GM18526 (cell line): ENCODE results near the gene LGALS1.

Source experiments
- POLR2A ChIP-seq: IDR thresholded peaks from 3 replicates; pipeline ENCODE4 v1.6.1; 2011; ENCODE audit not compliant: insufficient read length; ENCODE audit errors: extremely low read depth

The LGALS1 gene

DNA sequence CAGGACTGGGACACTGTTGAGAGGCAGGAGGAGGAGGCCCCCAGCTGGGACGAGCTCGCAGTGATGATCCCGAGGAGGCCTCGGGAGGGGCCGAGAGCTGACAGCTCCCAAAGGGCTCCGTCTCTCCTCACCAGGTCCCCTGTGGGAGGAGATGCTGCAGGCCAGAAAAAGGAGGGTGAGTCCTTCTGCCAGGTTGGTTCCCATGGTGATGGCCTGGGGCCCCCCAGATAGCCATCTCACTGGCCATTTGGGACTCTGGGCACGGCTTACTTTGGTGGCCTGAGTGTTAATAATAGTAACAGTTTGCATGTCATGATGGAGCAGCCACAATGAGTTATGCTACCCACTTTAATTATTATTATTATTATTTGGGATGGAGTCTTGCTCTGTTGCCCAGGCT is 40.3 kb downstream of the LGALS1 start:
- TF ChIP-seq POLR2A, result no peak

DNA sequence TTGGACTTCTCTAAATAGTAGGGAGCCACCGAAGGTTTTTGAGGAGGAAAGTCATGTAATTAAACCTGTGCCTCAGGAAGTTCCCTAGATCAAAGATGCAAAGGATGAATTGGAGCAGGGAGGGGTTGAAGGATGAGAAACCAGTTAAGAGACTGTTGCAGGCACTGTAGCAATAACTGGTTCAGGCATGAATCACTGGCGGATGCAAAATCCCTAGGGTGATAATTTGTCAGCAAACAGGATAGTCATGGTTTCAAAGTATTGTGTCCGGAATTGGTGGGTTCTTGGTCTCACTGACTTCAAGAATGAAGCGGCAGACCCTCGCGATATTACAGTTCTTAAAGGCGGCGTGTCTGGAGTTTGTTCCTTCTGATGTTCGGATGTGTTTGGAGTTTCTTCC is 41.3 kb downstream of the LGALS1 start:
- no peak for TF ChIP-seq POLR2A

DNA sequence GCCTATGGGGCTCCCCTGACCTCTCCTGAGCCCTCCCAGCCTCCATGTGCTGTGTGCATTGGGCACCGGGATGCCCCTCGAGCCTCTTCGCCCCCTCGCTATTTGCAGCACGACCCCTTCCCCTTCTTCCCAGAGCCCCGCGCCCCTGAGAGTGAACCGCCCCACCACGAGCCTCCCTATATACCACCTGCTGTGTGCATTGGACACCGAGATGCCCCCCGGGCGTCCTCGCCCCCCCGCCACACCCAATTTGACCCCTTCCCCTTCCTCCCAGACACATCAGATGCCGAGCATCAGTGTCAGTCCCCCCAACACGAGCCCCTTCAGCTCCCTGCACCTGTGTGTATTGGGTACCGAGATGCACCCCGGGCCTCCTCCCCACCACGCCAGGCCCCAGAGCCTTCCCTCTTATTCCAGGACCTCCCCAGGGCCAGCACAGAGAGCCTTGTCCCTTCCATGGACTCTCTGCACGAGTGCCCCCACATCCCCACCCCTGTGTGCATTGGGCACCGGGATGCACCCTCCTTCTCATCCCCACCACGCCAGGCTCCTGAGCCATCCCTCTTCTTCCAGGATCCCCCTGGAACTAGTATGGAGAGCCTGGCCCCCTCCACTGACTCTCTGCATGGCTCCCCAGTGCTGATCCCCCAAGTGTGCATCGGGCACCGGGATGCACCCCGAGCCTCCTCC is 50.3 kb downstream of the LGALS1 start:
- TF ChIP-seq POLR2A, result no peak

DNA sequence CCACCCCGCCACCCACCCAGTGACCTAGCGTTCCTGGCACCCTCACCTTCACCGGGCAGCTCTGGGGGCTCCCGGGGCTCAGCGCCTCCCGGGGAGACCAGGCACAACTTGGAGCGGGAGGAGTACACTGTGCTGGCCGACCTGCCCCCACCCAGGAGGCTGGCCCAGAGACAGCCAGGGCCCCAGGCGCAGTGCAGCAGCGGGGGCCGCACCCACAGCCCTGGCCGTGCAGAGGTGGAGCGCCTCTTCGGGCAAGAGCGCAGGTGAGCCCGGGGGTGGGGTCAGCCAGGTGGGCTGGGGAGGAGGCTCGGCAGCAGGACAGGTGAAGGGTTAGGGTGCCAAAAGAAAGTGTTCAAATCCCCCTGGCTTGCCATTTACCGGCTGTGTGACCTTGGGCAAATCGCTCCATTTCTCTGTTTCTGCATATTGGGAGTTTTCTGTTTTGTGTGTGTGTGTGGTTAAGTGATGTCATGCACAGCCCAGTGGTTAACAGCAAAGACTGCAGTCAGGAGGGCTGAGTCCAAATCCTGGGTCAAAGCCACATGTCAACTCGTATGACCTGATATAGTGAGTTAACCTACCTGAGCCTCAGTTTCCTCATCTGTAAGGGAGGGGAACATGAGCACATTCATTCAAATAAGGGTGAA is 50.9 kb downstream of the LGALS1 start:
- no peak for TF ChIP-seq POLR2A

DNA sequence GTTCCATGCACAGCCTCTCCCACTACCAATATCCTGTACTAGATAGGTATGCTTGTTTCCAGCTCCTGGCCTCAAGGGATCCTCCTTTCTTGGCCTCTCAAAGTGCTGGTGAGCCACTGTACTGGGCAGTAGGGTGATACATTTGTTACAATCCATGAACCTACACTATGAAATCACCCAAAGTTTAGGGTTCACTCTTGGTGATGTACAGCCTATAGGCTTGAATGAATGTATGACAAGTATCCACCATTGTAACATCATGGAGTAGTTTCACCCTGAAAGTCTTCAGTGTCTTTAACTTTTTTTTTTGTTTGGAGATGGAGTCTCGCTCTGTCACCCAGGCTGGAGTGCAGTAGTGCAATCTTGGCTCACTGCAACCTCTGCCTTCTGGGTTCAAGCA is 53.2 kb downstream of the LGALS1 start:
- TF ChIP-seq POLR2A, result no peak
